SK-N-SH (cell line): ENCODE data around the gene USP13.

Source experiments
- EP300 ChIP-seq, 2 experiments: IDR thresholded peaks; 2 replicates each; pipeline versions ENCODE4 v1.4.0 to v1.6.1; 2012; ENCODE audit warnings: borderline replicate concordance in 1 of 2, low read depth in 1 of 2, low read length in 1 of 2
- POLR2AphosphoS5 ChIP-seq: IDR thresholded peaks from 2 replicates; pipeline ENCODE4 v1.6.1; 2012; ENCODE audit warnings: low read depth, low read length
- RFX5 ChIP-seq: IDR thresholded peaks from 2 replicates; pipeline ENCODE4 v1.6.1; 2012; ENCODE audit warnings: mild to moderate bottlenecking, improper control_type of control experiment, low read length
- USF2 ChIP-seq: fragments of 150-350 bp; IDR thresholded peaks from 2 replicates; pipeline ENCODE4 v1.6.1; 2017; ENCODE audit warnings: antibody characterized with exemption, low read length, low read depth, borderline replicate concordance

- TF ChIP-seq EP300 (IDR thresholded peaks at IDR 0.05; ENCODE audit: borderline replicate concordance in 1 of 2, low read depth in 1 of 2, low read length in 1 of 2), result no peak
- TF ChIP-seq USF2, result no peak
- no peak for TF ChIP-seq POLR2AphosphoS5
- no peak for TF ChIP-seq RFX5
Observed at GRCh38 chr3:179733797-179734196, 81.0 kb downstream of the USP13 start.
